CD8-positive, alpha-beta memory T cell (primary cell): ENCODE measurements around the gene CYP2A13. TPM values are rescaled to one million over a fixed set of nuclear protein-coding genes. Genes with fewer than 3 reads are reported as not detected.
A peak's percentile ranks its signal among the peaks of the same experiment; 100 is the strongest.
"Not testable (repeated sequence)": the region's sequence is repeated elsewhere in the genome, so short reads cannot be mapped to it uniquely, and the experiment has no call there.

Source experiments
- CTCF ChIA-PET: fragments of 350-600 bp; sonication (Branson Sonifier 250); formaldehyde crosslinking; loops from one replicate; lab custom pipeline; 2021; ENCODE audit warnings: antibody characterized with exemption; lab: Charles Lee
- POLR2A ChIA-PET: fragments of 350-600 bp; sonication (Branson Sonifier 250); formaldehyde crosslinking; loops from one replicate; lab custom pipeline; 2021; ENCODE audit warnings: antibody characterized with exemption; lab: Charles Lee
- DNase-seq, 5 donors: peaks; one replicate each; pipeline versions ENCODE4 v3.0.0 to v3.0.0-alpha.2; 2020 to 2022; ENCODE audit warnings: mixed read lengths in 1 of 5
- H3K27ac ChIP-seq: one replicate; pipeline ENCODE4 v1.7.0; 2013; ENCODE audit warnings: low read depth, mild to moderate bottlenecking, low read length, moderate library complexity
- H3K27me3 ChIP-seq: 2 replicates; pipeline ENCODE4 v1.7.0; 2013; ENCODE audit warnings: low read length, mild to moderate bottlenecking; ENCODE audit not compliant: insufficient read depth, poor library complexity, severe bottlenecking
- H3K36me3 ChIP-seq: 2 replicates; pipeline ENCODE4 v1.7.0; 2013; ENCODE audit warnings: mild to moderate bottlenecking, low read length, moderate library complexity; ENCODE audit not compliant: insufficient read depth
- H3K4me1 ChIP-seq: 2 replicates; pipeline ENCODE4 v1.7.0; 2013; ENCODE audit warnings: mild to moderate bottlenecking, low read length, moderate library complexity; ENCODE audit not compliant: insufficient read depth
- H3K4me3 ChIP-seq: 2 replicates; pipeline ENCODE4 v1.7.0; 2013; ENCODE audit warnings: mild to moderate bottlenecking, low read length
- H3K9me3 ChIP-seq: 2 replicates; pipeline ENCODE4 v1.7.0; 2013; ENCODE audit warnings: mild to moderate bottlenecking, low read length
- H3K27ac Mint-ChIP-seq, 8 donors: one replicate each; pipeline ENCODE4 v1.8.0; 2020 to 2021; ENCODE audit warnings: mixed read lengths in 8 of 8, mild to moderate bottlenecking in 6 of 8, inconsistent platforms in 3 of 8, moderate library complexity in 3 of 8
- H3K27me3 Mint-ChIP-seq, 2 donors: one replicate each; pipeline ENCODE4 v1.8.0; 2020 to 2021; ENCODE audit warnings: mixed read lengths in 2 of 2, mild to moderate bottlenecking in 1 of 2, moderate library complexity in 1 of 2
- H3K36me3 Mint-ChIP-seq, 3 donors: one replicate each; pipeline ENCODE4 v1.8.0; 2020 to 2021; ENCODE audit warnings: mixed read lengths in 3 of 3, inconsistent platforms in 1 of 3, mild to moderate bottlenecking in 1 of 3
- H3K4me1 Mint-ChIP-seq, 3 donors: one replicate each; pipeline ENCODE4 v1.8.0; 2020 to 2021; ENCODE audit warnings: mixed read lengths in 3 of 3, inconsistent platforms in 1 of 3, mild to moderate bottlenecking in 1 of 3
- H3K4me3 Mint-ChIP-seq, 7 donors: one replicate each; pipeline ENCODE4 v1.8.0; 2020 to 2021; ENCODE audit warnings: mixed read lengths in 7 of 7, mild to moderate bottlenecking in 6 of 7, moderate library complexity in 4 of 7, inconsistent platforms in 2 of 7
- H3K9me3 Mint-ChIP-seq, 5 donors: one replicate each; pipeline ENCODE4 v1.8.0; 2020 to 2022; ENCODE audit warnings: mixed read lengths in 5 of 5, mild to moderate bottlenecking in 3 of 5, moderate library complexity in 2 of 5, inconsistent platforms in 1 of 5
- polyA plus RNA-seq: library from polyadenylated mRNA; unstranded; fragments of 300-500 nt; fragmentation: Illumina TruSeq; gene quantifications from one replicate; pipeline ENCODE4 v1.2.3, GENCODE V29; 2021
- total RNA-seq, 2 experiments: library from RNA; stranded (reverse); gene quantifications; one replicate each; pipeline ENCODE4 v1.2.3, GENCODE V29; 2021

CYP2A13 gene, protein sequence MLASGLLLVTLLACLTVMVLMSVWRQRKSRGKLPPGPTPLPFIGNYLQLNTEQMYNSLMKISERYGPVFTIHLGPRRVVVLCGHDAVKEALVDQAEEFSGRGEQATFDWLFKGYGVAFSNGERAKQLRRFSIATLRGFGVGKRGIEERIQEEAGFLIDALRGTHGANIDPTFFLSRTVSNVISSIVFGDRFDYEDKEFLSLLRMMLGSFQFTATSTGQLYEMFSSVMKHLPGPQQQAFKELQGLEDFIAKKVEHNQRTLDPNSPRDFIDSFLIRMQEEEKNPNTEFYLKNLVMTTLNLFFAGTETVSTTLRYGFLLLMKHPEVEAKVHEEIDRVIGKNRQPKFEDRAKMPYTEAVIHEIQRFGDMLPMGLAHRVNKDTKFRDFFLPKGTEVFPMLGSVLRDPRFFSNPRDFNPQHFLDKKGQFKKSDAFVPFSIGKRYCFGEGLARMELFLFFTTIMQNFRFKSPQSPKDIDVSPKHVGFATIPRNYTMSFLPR
- total RNA-seq (not detected), polyA plus RNA-seq (not detected)

DNA sequence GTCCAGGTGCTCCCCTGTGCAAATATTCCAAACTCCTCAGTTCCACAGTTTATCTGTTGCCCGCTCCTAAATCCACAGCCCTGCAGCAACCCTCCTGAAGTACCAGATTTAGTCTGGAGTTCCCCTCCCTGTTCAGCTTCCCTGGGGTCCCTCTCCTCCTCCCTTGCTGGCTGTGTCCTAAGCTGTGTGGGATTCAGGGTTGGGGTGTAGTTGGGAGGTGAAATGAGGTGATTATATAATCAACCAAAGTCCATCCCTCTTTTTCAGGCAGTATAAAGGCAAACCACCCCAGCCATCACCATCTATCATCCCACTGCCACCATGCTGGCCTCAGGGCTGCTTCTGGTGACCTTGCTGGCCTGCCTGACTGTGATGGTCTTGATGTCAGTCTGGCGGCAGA lies at the start of gene CYP2A13:
Gene CYP2A13 (plus strand): TSS at position 301 of the 400 bp plus-strand sequence. CDS start 21 bp downstream, at position 322.
- Histone ChIP-seq H3K4me1 (no peaks in the 10 kb centered on the region), H3K27ac (no peak within 1 kb of the TSS), H3K27me3 (peaks cover 13% of the 10 kb centered on the region), H3K36me3 (no peaks in the 10 kb centered on the region), H3K4me3 (no peak within 1 kb of the TSS), H3K9me3 (no peaks in the 10 kb centered on the region)
- no peak for DNase-seq
- peaks cover 0 to 6% (median 3%) of the 10 kb centered on the region in 3 donors for H3K4me1 Mint-ChIP-seq
- no peak within 1 kb of the TSS for H3K4me3 Mint-ChIP-seq
- peaks cover 52 to 89% of the 10 kb centered on the region in 2 donors for H3K27me3 Mint-ChIP-seq
- H3K27ac Mint-ChIP-seq = peak within 1 kb of the TSS in 2 of 8 donors; percentile 47 to 52
- H3K9me3 Mint-ChIP-seq = peaks cover 0 to 2% (median 0%) of the 10 kb centered on the region in 5 donors
- ChIA-PET CTCF (no interaction called here), POLR2A (no interaction called here)
- H3K36me3 Mint-ChIP-seq = peaks cover 0 to 4% (median 0%) of the 10 kb centered on the region in 3 donors

DNA sequence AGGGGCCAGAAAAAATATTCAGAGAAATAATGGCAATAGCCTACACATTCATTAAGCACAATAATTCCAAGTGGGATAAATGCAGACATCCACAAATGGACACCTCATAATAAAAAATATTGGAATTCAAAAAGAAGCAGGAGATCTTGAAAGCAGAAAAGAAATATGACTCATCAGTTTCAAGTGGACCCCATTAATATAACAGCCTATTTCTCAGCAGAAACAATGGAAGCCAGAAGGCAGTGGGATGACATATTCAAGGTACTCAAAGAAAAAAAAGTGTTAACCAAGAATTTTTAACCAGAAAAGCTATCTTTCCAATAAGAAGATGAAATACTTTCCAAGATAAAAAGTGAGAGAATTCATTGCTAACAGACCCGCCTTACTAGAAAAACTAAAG lies 48.4 kb upstream of the CYP2A13 start:
- CTCF ChIA-PET = no interaction called here
- Histone ChIP-seq H3K4me3 (no peak overlapping the region), H3K9me3 (no peaks in the 10 kb centered on the region), H3K27ac (no peak overlapping the region), H3K36me3 (no peaks in the 10 kb centered on the region), H3K4me1 (no peaks in the 10 kb centered on the region), H3K27me3 (no peaks in the 10 kb centered on the region)
- POLR2A ChIA-PET = no interaction called here
- no peak for DNase-seq
- peaks cover 2 to 6% (median 5%) of the 10 kb centered on the region in 5 donors for H3K9me3 Mint-ChIP-seq
- peaks cover 0 to 4% (median 0%) of the 10 kb centered on the region in 3 donors for H3K4me1 Mint-ChIP-seq
- H3K27ac Mint-ChIP-seq = no peak overlapping the region
- H3K4me3 Mint-ChIP-seq = no peak overlapping the region
- peaks cover 11 to 16% of the 10 kb centered on the region in 2 donors for H3K27me3 Mint-ChIP-seq
- peaks cover 0 to 10% (median 2%) of the 10 kb centered on the region in 3 donors for H3K36me3 Mint-ChIP-seq

DNA sequence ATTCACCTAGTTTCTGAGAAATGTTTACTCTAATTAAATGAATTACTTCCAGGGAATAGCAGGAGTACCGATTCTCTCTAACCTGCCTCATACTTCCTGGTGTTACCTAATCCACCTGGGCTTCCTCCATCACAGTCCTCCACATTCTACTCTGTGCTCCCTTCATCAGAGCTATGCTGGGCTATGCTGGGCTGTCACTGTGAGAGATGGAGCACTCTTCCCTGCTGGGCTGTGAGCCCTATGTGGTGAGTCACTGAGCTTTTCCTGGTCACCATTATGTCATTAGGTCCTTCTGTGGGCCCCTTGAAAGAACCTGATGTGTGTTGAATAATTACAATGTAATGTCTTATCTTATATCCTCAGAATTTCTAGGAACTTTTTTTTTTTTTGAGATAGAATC lies 43.2 kb upstream of the CYP2A13 start:
- H3K4me1 Mint-ChIP-seq, H3K36me3 ChIP-seq, H3K36me3 Mint-ChIP-seq, H3K4me3 Mint-ChIP-seq, H3K9me3 Mint-ChIP-seq, H3K27me3 ChIP-seq, H3K9me3 ChIP-seq, H3K4me1 ChIP-seq, H3K4me3 ChIP-seq, H3K27ac ChIP-seq, POLR2A ChIA-PET, DNase-seq: not testable (repeated sequence)
- H3K27ac Mint-ChIP-seq = peak overlapping the region in 2 of 8 donors; percentile 11 to 59
- H3K27me3 Mint-ChIP-seq = peaks cover 19 to 24% of the 10 kb centered on the region in 2 donors
- CTCF ChIA-PET = interaction anchor here (1.4 kb wide), 1 partner anchor 14 kb away, joined by 3 read pairs; no protein-coding TSS in a partner anchor

DNA sequence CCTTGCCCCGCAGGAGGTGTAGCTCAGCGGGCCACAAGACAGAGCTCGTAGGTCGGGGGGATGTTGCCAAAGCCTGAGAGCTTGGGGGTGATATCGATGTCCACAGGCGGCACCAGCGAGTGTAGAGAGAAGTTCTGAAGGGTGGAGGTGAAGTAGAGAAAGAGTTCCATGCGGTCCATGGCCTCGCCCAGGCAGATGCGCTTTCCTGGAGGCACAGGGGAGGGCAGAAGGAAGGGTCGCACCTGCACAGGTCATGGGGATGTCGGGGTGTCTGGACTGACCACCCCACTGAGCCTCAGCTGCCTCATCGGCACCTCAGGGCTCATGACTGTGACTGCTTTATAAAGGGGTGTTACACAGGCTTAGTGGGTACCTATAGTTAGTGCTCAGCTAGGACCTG lies 37.8 kb upstream of the CYP2A13 start:
- Histone ChIP-seq H3K9me3 (no peaks in the 10 kb centered on the region), H3K4me1 (no peaks in the 10 kb centered on the region), H3K36me3 (no peaks in the 10 kb centered on the region), H3K4me3 (no peak overlapping the region), H3K27me3 (no peaks in the 10 kb centered on the region), H3K27ac (no peak overlapping the region)
- ChIA-PET CTCF (no interaction called here), POLR2A (no interaction called here)
- Mint-ChIP-seq H3K4me1 (no peaks in the 10 kb centered on the region), H3K9me3 (no peaks in the 10 kb centered on the region), H3K27ac (peak overlapping the region in 1 of 8 donors; percentile 64), H3K27me3 (peaks cover 40 to 59% of the 10 kb centered on the region in 2 donors), H3K4me3 (no peak overlapping the region), H3K36me3 (no peaks in the 10 kb centered on the region)
- no peak for DNase-seq

DNA sequence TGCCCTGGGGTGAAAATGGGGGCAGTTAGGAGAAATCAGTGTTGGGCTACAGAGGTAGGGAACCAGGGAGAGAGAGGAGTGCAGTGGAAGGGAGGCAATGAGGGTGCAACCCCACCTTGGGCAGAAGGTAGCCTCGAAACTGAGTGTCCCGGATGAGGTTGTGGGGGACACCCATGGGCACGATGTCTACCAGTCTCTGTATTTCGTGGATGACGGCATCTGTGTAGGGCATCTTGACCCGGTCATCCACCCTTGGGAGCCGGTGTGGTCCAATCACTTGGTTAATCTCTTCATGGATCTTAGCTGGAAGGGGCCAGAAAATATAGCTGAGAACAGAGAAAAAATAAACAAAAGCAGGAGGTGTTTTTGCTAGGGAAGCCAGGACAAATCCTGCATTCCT lies 36.1 kb upstream of the CYP2A13 start:
- peaks cover 45 to 65% of the 10 kb centered on the region in 2 donors for H3K27me3 Mint-ChIP-seq
- CTCF ChIA-PET, H3K4me3 Mint-ChIP-seq: not testable (repeated sequence)

DNA sequence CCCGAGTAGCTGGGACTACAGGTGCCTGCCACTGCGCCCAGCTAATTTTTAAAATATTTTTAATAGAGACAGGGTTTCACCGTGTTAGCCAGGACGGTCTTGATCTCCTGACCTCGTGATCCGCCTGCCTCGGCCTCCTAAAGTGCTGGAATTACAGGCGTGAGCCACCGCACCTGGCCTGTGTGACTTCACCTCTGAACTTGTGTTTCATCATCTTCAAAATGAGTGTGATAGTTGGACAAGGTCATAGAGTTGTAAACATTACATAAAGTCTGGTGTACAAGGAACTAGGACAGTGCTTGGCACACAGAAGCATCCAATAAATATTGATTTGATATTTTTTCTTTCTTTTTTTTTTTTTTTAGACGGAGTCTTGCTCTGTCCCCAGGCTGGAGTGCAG lies 34.9 kb upstream of the CYP2A13 start:
- H3K4me3 ChIP-seq, H3K27ac Mint-ChIP-seq, H3K36me3 ChIP-seq, H3K9me3 Mint-ChIP-seq, H3K4me1 Mint-ChIP-seq, DNase-seq, H3K36me3 Mint-ChIP-seq, POLR2A ChIA-PET, CTCF ChIA-PET, H3K27me3 ChIP-seq, H3K27ac ChIP-seq, H3K4me3 Mint-ChIP-seq, H3K9me3 ChIP-seq, H3K4me1 ChIP-seq: not testable (repeated sequence)
- H3K27me3 Mint-ChIP-seq = peaks cover 44 to 66% of the 10 kb centered on the region in 2 donors

More for the DNA sequence above, 36.1 kb upstream of the CYP2A13 start:
- H3K27ac Mint-ChIP-seq, H3K36me3 ChIP-seq, H3K9me3 ChIP-seq, H3K9me3 Mint-ChIP-seq, H3K36me3 Mint-ChIP-seq, H3K4me1 ChIP-seq, H3K27ac ChIP-seq, H3K27me3 ChIP-seq, H3K4me3 ChIP-seq, H3K4me1 Mint-ChIP-seq, POLR2A ChIA-PET, DNase-seq: not testable (repeated sequence)

DNA sequence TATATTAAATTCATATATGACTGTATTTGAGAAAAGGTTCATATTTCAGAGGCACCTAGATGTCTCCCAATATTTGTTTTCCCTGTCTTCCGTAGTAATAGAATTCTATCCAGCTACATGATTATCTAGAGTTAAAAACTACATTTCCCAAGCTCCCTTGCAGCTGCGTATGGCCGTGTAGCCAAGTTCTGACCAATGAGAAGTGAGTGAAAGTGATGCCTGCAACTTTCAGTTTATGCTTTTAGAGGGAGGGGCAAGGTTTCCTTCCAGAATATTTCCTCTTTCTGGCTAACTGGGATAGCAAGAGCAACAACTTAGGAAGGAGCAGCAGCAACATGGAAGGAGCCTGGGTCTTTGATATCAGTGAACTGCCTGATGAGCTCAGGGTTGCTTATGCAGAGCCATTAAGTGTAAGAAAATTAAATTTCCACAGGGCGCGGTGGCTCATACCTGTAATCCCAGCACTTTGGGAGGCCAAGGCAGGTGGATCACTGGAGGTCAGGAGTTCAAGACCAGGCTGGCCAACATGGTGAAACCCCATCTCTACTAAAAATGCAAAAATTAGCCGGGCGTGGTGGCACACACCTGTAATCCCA lies 23.2 kb upstream of the CYP2A13 start:
- H3K27me3 ChIP-seq = peaks cover 5% of the 10 kb centered on the region
- H3K4me3 ChIP-seq = no peak overlapping the region
- H3K4me1 ChIP-seq = no peaks in the 10 kb centered on the region
- CTCF ChIA-PET = no interaction called here
- H3K36me3 ChIP-seq = no peaks in the 10 kb centered on the region
- H3K27ac Mint-ChIP-seq = peak overlapping the region in 1 of 8 donors; percentile 66
- no peaks in the 10 kb centered on the region for H3K36me3 Mint-ChIP-seq
- POLR2A ChIA-PET = no interaction called here
- no peak overlapping the region for H3K27ac ChIP-seq
- H3K9me3 ChIP-seq = no peaks in the 10 kb centered on the region
- DNase-seq = no peak
- no peak overlapping the region for H3K4me3 Mint-ChIP-seq
- peaks cover 0 to 1% (median 0%) of the 10 kb centered on the region in 5 donors for H3K9me3 Mint-ChIP-seq
- peaks cover 34 to 48% of the 10 kb centered on the region in 2 donors for H3K27me3 Mint-ChIP-seq
- no peaks in the 10 kb centered on the region for H3K4me1 Mint-ChIP-seq

DNA sequence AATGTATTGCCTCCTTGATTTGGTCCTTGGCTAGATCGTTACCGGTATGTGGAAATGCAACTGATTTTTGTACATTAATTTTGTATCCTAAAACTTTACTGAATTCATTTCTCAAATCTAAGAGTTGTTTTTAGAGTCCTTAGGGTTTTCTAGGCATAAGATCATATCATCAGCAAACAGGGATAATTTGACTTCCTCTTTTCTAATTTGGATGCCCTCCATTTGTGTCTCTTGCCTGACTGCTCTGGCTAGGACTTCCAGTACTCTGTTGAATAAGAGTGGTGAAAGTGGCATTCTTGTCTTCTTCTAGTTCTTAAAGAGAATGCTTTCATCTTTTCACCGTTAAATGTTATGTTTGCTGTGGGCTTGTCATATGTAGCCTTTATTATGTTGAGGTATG lies 12.0 kb upstream of the CYP2A13 start:
- H3K4me3 ChIP-seq = no peak overlapping the region
- peaks cover 0 to 12% (median 0%) of the 10 kb centered on the region in 3 donors for H3K36me3 Mint-ChIP-seq
- POLR2A ChIA-PET = no interaction called here
- no peaks in the 10 kb centered on the region for H3K27me3 ChIP-seq
- peaks cover 20 to 52% of the 10 kb centered on the region in 2 donors for H3K27me3 Mint-ChIP-seq
- H3K27ac Mint-ChIP-seq = no peak overlapping the region
- no peaks in the 10 kb centered on the region for H3K9me3 ChIP-seq
- no peak overlapping the region for H3K27ac ChIP-seq
- H3K36me3 ChIP-seq = no peaks in the 10 kb centered on the region
- no peak for DNase-seq
- no peaks in the 10 kb centered on the region for H3K4me1 ChIP-seq
- H3K9me3 Mint-ChIP-seq = peaks cover 8 to 24% (median 17%) of the 10 kb centered on the region in 5 donors
- H3K4me3 Mint-ChIP-seq = no peak overlapping the region
- CTCF ChIA-PET = no interaction called here
- no peaks in the 10 kb centered on the region for H3K4me1 Mint-ChIP-seq
